A673 (cell line): ENCODE data around the gene MT1H.

Experiments used
- EZH2 ChIP-seq: fragments of 200-600 bp; sonication (generic); IDR thresholded peaks from 2 replicates; pipeline ENCODE4 v1.6.1; 2017; ENCODE audit warnings: borderline replicate concordance, low read depth, mild to moderate bottlenecking, mixed read lengths, antibody characterized with exemption, low read length; ENCODE audit not compliant: poor library complexity, severe bottlenecking
- TF ChIP-seq, protein P1 (sequence below): fragments of 300-800, 200-600 bp; sonication (generic); conservative IDR thresholded peaks from 2 replicates; pipeline ENCODE4 v1.5.1; 2017; ENCODE audit warnings: low read depth, mild to moderate bottlenecking, antibody characterized with exemption, low read length, moderate library complexity, mixed read lengths

DNA sequence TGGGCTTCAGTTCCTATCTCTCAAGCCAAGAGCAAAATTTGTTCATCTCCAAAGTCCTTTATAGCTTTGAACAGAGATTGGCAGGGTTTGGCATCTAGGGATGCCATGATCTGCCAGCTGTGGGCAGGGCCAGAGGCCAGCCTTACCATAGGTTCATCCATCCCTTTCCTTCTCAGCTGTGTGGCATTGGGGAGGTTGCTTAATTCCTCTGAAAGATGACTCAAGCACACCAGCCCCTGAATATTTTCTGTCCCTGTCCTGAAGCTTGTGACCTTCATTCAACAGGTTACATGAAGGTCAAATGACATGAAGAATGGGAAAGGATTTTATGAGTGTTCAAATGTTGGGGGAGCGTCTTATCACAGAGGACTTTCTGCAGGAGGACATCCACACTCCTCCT is 5.1 kb upstream of the MT1H start:
- TF ChIP-seq, protein P1, sequence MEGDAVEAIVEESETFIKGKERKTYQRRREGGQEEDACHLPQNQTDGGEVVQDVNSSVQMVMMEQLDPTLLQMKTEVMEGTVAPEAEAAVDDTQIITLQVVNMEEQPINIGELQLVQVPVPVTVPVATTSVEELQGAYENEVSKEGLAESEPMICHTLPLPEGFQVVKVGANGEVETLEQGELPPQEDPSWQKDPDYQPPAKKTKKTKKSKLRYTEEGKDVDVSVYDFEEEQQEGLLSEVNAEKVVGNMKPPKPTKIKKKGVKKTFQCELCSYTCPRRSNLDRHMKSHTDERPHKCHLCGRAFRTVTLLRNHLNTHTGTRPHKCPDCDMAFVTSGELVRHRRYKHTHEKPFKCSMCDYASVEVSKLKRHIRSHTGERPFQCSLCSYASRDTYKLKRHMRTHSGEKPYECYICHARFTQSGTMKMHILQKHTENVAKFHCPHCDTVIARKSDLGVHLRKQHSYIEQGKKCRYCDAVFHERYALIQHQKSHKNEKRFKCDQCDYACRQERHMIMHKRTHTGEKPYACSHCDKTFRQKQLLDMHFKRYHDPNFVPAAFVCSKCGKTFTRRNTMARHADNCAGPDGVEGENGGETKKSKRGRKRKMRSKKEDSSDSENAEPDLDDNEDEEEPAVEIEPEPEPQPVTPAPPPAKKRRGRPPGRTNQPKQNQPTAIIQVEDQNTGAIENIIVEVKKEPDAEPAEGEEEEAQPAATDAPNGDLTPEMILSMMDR: no peak
- TF ChIP-seq EZH2: no peak
